Common myeloid progenitor, CD34-positive (primary cell): ENCODE results near the gene IFNGR2.

Source experiments
- CTCF ChIA-PET: fragments of 350-600 bp; sonication (Branson Sonifier 250); formaldehyde crosslinking; loops from one replicate; lab custom pipeline; 2021; ENCODE audit warnings: antibody characterized with exemption; lab: Charles Lee
- POLR2A ChIA-PET: fragments of 350-600 bp; sonication (Branson Sonifier 250); formaldehyde crosslinking; loops from one replicate; lab custom pipeline; 2021; ENCODE audit warnings: antibody characterized with exemption; lab: Charles Lee
- DNase-seq, 3 donors: peaks; one replicate each; pipeline versions ENCODE4 v3.0.0 to v3.0.0-alpha.2; 2013
- H3K27ac ChIP-seq, 2 experiments: 1 replicate in 1 of 2; 2 replicates in 1 of 2; pipeline ENCODE4 v1.7.0; 2013; ENCODE audit warnings: inconsistent platforms in 2 of 2, low read length in 2 of 2, mild to moderate bottlenecking in 2 of 2, low read depth in 1 of 2, moderate library complexity in 1 of 2; ENCODE audit not compliant: severe bottlenecking in 2 of 2, insufficient read depth in 1 of 2, poor library complexity in 1 of 2
- H3K27me3 ChIP-seq, 5 experiments: replicated peaks in 2 of 5; 1 replicate in 3 of 5; 2 replicates in 2 of 5; pipeline versions ENCODE4 v1.6.1 to v1.7.0; 2013; ENCODE audit warnings: low read length in 4 of 5, mild to moderate bottlenecking in 2 of 5, moderate library complexity in 2 of 5, inconsistent platforms in 1 of 5; ENCODE audit not compliant: insufficient read depth in 5 of 5, control insufficient read depth in 4 of 5
- H3K36me3 ChIP-seq, 4 experiments: 1 replicate in 2 of 4; 2 replicates in 2 of 4; pipeline versions ENCODE4 v1.6.1 to v1.7.0; 2013; ENCODE audit warnings: low read length in 3 of 4, control low read depth in 1 of 4, mild to moderate bottlenecking in 1 of 4; ENCODE audit not compliant: control insufficient read depth in 4 of 4, insufficient read depth in 4 of 4
- H3K4me1 ChIP-seq, 4 experiments: 1 replicate in 3 of 4; 2 replicates in 1 of 4; pipeline versions ENCODE4 v1.6.1 to v1.7.1; 2013; ENCODE audit warnings: low read length in 3 of 4, mild to moderate bottlenecking in 3 of 4, control low read depth in 1 of 4, inconsistent platforms in 1 of 4, moderate library complexity in 1 of 4; ENCODE audit not compliant: control insufficient read depth in 4 of 4, insufficient read depth in 4 of 4; ENCODE audit errors: control extremely low read depth in 1 of 4
- H3K4me3 ChIP-seq, 7 experiments: 1 replicate in 4 of 7; 2 replicates in 3 of 7; pipeline versions ENCODE4 v1.5.1 to v1.7.0; 2013; ENCODE audit warnings: mild to moderate bottlenecking in 7 of 7, low read length in 6 of 7, moderate library complexity in 6 of 7, inconsistent platforms in 2 of 7, low read depth in 2 of 7, control low read depth in 1 of 7; ENCODE audit not compliant: insufficient read depth in 4 of 7, control insufficient read depth in 1 of 7; ENCODE audit errors: extremely low read depth in 1 of 7
- H3K9me3 ChIP-seq, 5 experiments: 1 replicate in 4 of 5; 2 replicates in 1 of 5; pipeline versions ENCODE4 v1.6.1 to v1.7.1; 2013; ENCODE audit warnings: low read length in 4 of 5, mild to moderate bottlenecking in 2 of 5, inconsistent platforms in 1 of 5, low read depth in 1 of 5, moderate library complexity in 1 of 5; ENCODE audit not compliant: control insufficient read depth in 4 of 5, insufficient read depth in 2 of 5; ENCODE audit errors: control extremely low read depth in 1 of 5
- WGBS: methylation state at CpG from one replicate; pipeline ENCODE4 v1.1.5; 2013; ENCODE audit not compliant: insufficient coverage; 5-methylcytosine and 5-hydroxymethylcytosine counted together

Gene IFNGR2

DNA sequence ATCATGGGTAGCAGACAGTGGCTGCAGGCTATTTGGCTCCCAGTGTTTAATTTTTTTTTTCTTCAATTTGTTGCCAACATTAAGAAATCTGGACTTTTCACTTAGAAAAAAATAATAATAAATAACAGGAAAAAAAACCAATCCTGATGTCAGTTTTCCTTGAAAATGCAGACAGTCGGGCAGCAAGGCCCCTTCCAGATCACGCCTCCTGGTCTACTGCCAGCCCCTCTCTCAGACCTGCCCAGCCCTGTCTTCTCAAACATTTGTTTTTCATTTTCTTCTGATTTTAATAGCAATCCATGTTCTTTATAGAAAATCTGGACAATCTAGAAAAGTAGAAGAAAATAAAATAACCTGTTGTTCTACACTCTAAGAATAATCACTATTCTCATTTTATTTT is 15.5 kb downstream of the IFNGR2 start:
- no peak overlapping the region for H3K4me3 ChIP-seq
- H3K27ac ChIP-seq = no peak overlapping the region
- peaks cover 0 to 5% (median 2%) of the 10 kb centered on the region in 4 experiments for H3K4me1 ChIP-seq
- ChIA-PET POLR2A (no interaction called here), CTCF (no interaction called here)
- no peak for DNase-seq
- H3K36me3 ChIP-seq = peaks cover 16 to 68% (median 41%) of the 10 kb centered on the region in 4 experiments
- no peaks in the 10 kb centered on the region for H3K27me3 ChIP-seq
- no peaks in the 10 kb centered on the region for H3K9me3 ChIP-seq
- no CpG with 5 or more reads among the region's 2 CpGs for WGBS

DNA sequence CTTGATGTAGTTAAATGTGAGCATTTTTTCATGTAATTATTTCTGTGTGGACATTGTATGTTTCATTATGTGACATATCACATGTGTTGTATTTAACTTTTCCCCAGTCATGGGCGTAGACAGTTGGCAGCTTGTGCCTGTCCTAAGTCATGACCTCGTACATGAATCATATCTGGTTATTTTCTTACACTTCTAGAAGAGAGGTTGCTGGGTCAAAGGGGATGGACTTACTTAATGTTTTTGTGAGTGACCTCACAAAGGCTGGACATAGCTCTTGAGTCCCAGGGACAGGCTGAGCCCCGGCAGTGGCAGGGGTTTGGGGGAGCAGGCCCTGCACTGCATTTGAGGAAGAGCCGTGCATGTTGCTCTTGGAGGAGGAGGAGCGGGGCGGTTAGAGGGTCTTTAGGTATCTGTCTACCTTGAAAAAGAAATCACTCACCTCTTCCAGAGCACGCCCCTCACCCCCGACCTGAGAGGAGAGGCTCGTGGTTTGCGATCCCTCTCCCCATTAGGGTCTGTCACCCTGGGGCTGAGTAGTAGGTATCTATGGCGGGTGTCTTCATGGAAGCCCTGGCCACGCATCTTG is 16.4 kb downstream of the IFNGR2 start:
- ChIA-PET POLR2A (no interaction called here), CTCF (interaction anchor here (1.5 kb wide), 1 partner anchor 25 kb away, joined by 4 read pairs; no protein-coding TSS in a partner anchor)
- H3K36me3 ChIP-seq = peaks cover 16 to 71% (median 47%) of the 10 kb centered on the region in 4 experiments
- no peaks in the 10 kb centered on the region for H3K9me3 ChIP-seq
- WGBS = 94% methylated on average over 10 of the region's 12 CpGs
- DNase-seq = no peak
- H3K27ac ChIP-seq = no peak overlapping the region
- H3K4me1 ChIP-seq = no peaks in the 10 kb centered on the region
- H3K4me3 ChIP-seq = no peak overlapping the region
- H3K27me3 ChIP-seq = no peaks in the 10 kb centered on the region

DNA sequence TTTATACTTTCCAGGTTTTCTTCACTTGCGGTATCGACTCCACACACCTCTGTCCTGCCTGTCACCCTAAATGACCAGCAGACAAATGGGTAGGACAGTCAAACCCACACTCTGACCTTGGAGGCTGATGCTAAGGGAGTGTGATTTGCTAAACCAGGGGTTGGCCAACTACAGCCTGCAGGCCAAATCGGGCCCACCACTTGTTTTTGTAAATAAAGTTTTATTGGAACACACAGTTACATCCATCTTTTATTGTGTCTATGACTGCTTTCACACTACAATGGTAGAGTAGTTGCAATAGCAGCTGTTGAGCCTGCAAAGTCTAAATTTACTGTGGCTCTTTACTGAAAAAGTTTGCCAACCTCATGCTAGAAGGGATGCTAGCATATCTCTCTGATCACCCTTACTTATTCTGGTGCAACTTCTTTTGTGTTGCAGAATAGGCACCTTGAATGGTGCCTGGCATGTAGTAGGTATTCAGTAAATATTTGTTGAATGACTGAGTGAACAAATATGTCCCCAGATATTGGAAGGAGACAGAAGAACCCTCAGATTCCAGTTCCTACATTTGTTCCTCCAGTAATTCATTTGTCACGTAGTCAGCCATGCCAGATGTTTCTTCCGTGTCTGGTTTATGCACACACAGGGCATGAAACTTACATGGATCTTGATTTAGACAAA is 18.6 kb downstream of the IFNGR2 start:
- WGBS = 100% methylated on average over 1 of the region's 5 CpGs

DNA sequence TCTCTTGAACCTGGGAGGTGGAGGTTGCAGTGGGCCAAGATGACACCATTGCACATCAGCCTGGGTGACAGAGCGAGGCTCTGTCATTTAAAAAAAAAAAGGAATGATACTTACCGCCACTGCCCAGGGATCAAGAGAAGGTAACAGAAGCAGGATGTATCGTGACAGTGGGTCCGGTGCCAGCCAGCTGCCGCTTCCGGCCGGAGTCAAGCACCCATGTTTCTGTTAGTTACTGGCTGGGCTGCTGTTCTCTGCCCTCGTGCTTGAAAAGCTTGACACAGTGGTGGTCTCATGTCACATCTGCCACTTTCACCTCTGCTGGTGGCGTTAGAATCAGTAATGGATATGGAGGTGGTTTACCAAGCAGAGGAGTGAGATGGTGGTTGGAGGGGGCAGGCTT is 21.0 kb downstream of the IFNGR2 start:
- Histone ChIP-seq H3K4me1 (no peaks in the 10 kb centered on the region), H3K27me3 (no peaks in the 10 kb centered on the region), H3K9me3 (no peaks in the 10 kb centered on the region), H3K4me3 (no peak overlapping the region), H3K27ac (no peak overlapping the region), H3K36me3 (peaks cover 29 to 72% (median 60%) of the 10 kb centered on the region in 4 experiments)
- no peak for DNase-seq
- CTCF ChIA-PET = interaction anchor here (1.2 to 1.6 kb wide), 3 partner anchors 8 to 55 kb away, joined by 3 to 5 read pairs (median 3); no protein-coding TSS in a partner anchor
- POLR2A ChIA-PET = no interaction called here
- WGBS = 95% methylated on average over 5 of the region's 9 CpGs

More for the DNA sequence above, 18.6 kb downstream of the IFNGR2 start:
- ChIA-PET POLR2A (no interaction called here), CTCF (no interaction called here)
- Histone ChIP-seq H3K36me3 (peaks cover 24 to 69% (median 48%) of the 10 kb centered on the region in 4 experiments), H3K27me3 (no peaks in the 10 kb centered on the region), H3K4me3 (no peak overlapping the region), H3K9me3 (no peaks in the 10 kb centered on the region), H3K4me1 (no peaks in the 10 kb centered on the region), H3K27ac (no peak overlapping the region)
- no peak for DNase-seq

DNA sequence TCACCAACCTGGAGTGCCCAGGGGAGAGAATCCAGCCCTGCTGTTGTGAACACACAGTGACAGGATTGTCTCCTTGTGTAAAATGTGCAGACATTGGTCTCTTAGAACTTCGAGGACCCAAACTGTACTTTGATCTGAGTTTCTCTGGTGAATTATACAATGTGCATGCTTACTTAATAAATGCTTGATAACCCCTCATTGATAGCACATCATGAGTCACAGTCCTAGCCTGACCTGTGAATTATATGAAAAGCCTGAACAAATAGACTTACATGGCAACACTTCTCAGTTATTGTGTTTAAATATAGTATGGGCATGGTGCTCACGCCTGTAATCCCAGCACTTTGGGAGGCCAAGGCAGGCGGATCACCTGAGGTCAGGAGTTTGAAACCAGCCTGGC is 22.6 kb downstream of the IFNGR2 start:
- no peak for DNase-seq
- ChIA-PET CTCF (no interaction called here), POLR2A (no interaction called here)
- no peak overlapping the region for H3K4me3 ChIP-seq
- H3K27me3 ChIP-seq = no peaks in the 10 kb centered on the region
- H3K27ac ChIP-seq = no peak overlapping the region
- peaks cover 26 to 73% (median 57%) of the 10 kb centered on the region in 4 experiments for H3K36me3 ChIP-seq
- WGBS = no CpG with 5 or more reads among the region's 3 CpGs
- H3K4me1 ChIP-seq = no peaks in the 10 kb centered on the region
- H3K9me3 ChIP-seq = no peaks in the 10 kb centered on the region

DNA sequence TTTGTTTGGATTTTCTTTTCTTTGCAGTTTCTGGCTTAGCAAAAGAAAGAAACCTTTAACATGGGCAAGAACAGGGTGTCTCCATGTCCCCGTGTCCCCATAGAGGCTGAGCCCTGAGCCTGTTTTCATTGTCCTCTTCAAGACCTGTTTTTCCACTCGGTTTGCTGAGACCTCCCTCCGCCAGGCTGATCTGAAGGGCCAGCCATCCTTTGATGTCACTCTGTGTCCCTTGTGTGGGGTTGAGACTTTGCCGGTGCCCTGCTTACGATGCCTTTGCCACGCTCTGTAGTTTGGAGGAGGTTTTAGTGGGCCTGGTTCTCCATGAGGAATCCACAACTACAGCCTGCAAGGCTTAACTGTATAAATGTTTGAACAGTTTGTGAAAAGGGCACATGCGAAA is 23.8 kb downstream of the IFNGR2 start:
- ChIA-PET CTCF (no interaction called here), POLR2A (interaction anchor here (0.6 to 0.7 kb wide), 2 partner anchors 18 to 76 kb away, joined by 3 read pairs; no protein-coding TSS in a partner anchor)
- Histone ChIP-seq H3K36me3 (peaks cover 23 to 75% (median 58%) of the 10 kb centered on the region in 4 experiments), H3K4me1 (no peaks in the 10 kb centered on the region), H3K4me3 (no peak overlapping the region), H3K27ac (no peak overlapping the region), H3K9me3 (no peaks in the 10 kb centered on the region), H3K27me3 (no peaks in the 10 kb centered on the region)
- no peak for DNase-seq
- WGBS = 93% methylated on average over 3 of the region's 7 CpGs

DNA sequence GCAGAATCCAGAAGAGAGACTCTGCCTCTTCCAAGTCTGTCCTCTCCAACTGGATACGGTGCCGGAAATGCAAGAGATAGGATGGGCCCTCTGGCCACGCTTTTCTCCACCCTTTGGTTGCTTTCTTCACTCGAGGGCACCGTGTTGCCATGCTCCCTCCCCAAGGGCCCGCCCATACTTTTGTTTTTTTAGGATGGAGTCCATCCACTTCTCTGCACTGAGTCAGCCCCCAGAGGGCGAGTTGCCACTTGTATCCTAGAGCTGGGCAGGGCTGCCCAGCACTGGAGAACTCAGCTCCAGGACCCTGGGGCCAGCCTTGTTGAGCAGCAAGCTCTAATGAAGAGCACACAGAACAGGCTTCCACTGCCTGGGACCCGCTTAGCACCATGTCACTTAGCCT is 25.5 kb downstream of the IFNGR2 start:
- POLR2A ChIA-PET = interaction anchor here (0.5 kb wide), 1 partner anchor 14 kb away, joined by 3 read pairs; no protein-coding TSS in a partner anchor
- no peak overlapping the region for H3K27ac ChIP-seq
- H3K36me3 ChIP-seq = peaks cover 30 to 85% (median 67%) of the 10 kb centered on the region in 4 experiments
- no peaks in the 10 kb centered on the region for H3K27me3 ChIP-seq
- no peak overlapping the region for H3K4me3 ChIP-seq
- no peaks in the 10 kb centered on the region for H3K9me3 ChIP-seq
- peaks cover 0 to 4% (median 1%) of the 10 kb centered on the region in 4 experiments for H3K4me1 ChIP-seq
- DNase-seq = no peak
- whole genome bisulfite sequencing = 98% methylated on average over 8 of the region's 8 CpGs
- CTCF ChIA-PET = interaction anchor here (1.0 to 1.8 kb wide), 4 partner anchors 9 to 13 kb away, joined by 3 to 5 read pairs (median 4); no protein-coding TSS in a partner anchor
